Duodenal mucosa (tissue), 2 donors: ENCODE data around the gene ST6GALNAC6.
"Not testable (repeated sequence)": the region's sequence is repeated elsewhere in the genome, so short reads cannot be mapped to it uniquely, and the experiment has no call there.

Experiments
- H3K27ac ChIP-seq: one replicate; pipeline ENCODE4 v1.7.0; 2013; ENCODE audit warnings: low read depth, low read length
- H3K27me3 ChIP-seq, 2 donors: one replicate each; pipeline ENCODE4 v1.7.0; 2013; ENCODE audit warnings: low read length in 2 of 2, control low read depth in 1 of 2; ENCODE audit not compliant: insufficient read depth in 2 of 2, control insufficient read depth in 1 of 2
- H3K36me3 ChIP-seq, 2 donors: one replicate each; pipeline ENCODE4 v1.7.0; 2013; ENCODE audit warnings: low read length in 2 of 2, control low read depth in 1 of 2; ENCODE audit not compliant: insufficient read depth in 2 of 2, control insufficient read depth in 1 of 2
- H3K4me1 ChIP-seq, 2 donors: one replicate each; pipeline ENCODE4 v1.7.0; 2013; ENCODE audit warnings: low read length in 2 of 2, control low read depth in 1 of 2; ENCODE audit not compliant: insufficient read depth in 2 of 2, control insufficient read depth in 1 of 2
- H3K4me3 ChIP-seq, 2 donors: one replicate each; pipeline ENCODE4 v1.7.0; 2013; ENCODE audit warnings: low read length in 2 of 2, low read depth in 1 of 2
- H3K9ac ChIP-seq, 2 donors: one replicate each; pipeline ENCODE4 v1.7.0; 2013; ENCODE audit warnings: low read length in 2 of 2, low read depth in 1 of 2
- H3K9me3 ChIP-seq, 2 donors: one replicate each; pipeline ENCODE4 v1.7.0; 2013; ENCODE audit warnings: low read length in 2 of 2, control low read depth in 1 of 2; ENCODE audit not compliant: control insufficient read depth in 1 of 2

Gene ST6GALNAC6

DNA sequence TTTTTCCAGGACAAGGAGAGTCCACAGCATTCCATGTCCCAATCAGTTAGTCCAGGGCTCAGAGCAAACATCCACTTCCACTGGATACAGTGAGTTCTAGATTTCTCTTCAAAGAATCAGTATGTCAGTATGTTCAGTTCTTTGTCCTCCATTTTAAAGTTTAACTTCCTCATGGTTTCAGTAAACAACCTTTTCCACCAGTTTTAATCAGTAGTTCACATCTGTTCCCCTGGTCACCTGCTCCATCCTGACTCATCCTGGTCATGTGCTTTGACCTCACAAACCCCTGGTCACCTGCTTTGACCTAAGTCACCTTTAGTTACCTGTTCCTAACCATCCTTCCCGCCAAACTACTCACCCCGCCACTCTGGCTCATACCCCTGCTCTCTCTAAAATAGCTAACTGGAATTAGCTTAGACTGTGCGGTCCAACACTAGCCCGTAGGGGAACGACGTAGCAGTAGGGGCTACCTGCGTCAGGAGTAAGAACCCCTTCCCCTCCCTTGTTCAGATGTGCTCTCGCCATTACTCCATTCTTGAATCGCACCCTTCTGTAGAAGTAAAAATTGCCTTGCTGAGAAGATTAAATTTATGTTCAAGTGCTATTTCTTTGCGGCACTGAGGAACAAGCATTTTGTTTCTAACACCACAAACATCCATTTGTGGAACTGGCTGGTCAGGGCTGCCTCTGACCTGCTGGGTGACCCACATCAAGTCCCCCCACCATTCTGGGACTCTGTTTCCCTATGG is 50.5 kb downstream of the ST6GALNAC6 start:
- Histone ChIP-seq H3K27ac (no peak overlapping the region), H3K36me3 (no peaks in the 10 kb centered on the region), H3K27me3 (no peaks in the 10 kb centered on the region), H3K4me3 (no peak overlapping the region), H3K9me3 (peaks cover 9 to 14% of the 10 kb centered on the region in 2 donors), H3K9ac (no peak overlapping the region), H3K4me1 (peaks cover 0 to 18% of the 10 kb centered on the region in 2 donors)

DNA sequence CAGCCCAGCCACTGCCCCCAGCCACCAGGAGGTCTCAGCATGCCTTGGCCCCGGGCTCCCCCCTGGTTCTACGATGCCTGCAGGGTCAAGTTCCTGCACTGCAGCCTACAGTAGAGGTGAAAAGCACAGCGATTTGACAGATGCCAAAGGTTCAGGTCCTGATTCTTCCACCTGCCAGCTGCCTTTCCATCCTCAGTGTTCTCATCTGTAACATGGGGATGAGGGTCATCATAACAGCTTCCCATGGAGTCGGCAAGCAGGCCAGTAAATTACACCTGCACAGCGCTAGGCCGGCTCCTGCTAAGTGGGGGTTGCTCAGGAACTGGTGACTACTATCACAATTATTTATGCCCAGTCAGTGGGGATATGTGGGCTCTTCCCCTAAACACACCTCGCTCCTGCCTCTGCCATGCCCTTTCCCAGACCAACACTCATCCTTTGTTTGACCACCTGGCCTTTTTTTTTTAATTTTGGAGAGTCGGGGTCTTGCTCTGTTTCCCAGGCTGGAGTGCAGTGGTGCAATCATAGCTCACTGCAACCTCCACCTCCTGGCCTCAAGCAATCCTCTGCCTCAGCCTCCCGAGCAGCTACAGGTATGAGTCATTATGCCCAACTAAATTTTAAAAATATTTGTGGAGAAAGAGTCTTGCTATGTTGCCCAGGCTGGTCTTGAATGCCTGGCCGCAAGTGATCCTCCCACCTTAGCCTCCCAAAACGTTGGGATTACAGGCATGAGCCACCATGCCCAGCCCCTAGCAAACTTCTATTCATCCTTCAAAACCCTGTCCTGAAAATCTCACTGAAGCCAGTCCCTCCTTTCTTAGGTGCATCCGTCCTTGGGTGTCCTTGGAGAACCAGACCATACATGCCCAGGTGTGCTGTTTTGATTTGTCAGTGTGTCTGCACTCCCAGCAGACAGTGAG is 51.3 kb downstream of the ST6GALNAC6 start:
- no peak overlapping the region for H3K27ac ChIP-seq
- H3K4me3 ChIP-seq = no peak overlapping the region
- H3K27me3 ChIP-seq = no peaks in the 10 kb centered on the region
- H3K9ac ChIP-seq = no peak overlapping the region
- H3K36me3 ChIP-seq = peaks cover 0 to 1% of the 10 kb centered on the region in 2 donors
- peaks cover 9 to 14% of the 10 kb centered on the region in 2 donors for H3K9me3 ChIP-seq
- peaks cover 0 to 18% of the 10 kb centered on the region in 2 donors for H3K4me1 ChIP-seq

GRCh38 chr9:127847178-127847510 is 52.3 kb downstream of the ST6GALNAC6 start:
- H3K4me1 ChIP-seq = peaks cover 0 to 18% of the 10 kb centered on the region in 2 donors
- no peak overlapping the region for H3K4me3 ChIP-seq
- no peak overlapping the region for H3K27ac ChIP-seq
- H3K9me3 ChIP-seq = peaks cover 9 to 14% of the 10 kb centered on the region in 2 donors
- no peak overlapping the region for H3K9ac ChIP-seq
- peaks cover 0 to 4% of the 10 kb centered on the region in 2 donors for H3K36me3 ChIP-seq
- no peaks in the 10 kb centered on the region for H3K27me3 ChIP-seq

DNA sequence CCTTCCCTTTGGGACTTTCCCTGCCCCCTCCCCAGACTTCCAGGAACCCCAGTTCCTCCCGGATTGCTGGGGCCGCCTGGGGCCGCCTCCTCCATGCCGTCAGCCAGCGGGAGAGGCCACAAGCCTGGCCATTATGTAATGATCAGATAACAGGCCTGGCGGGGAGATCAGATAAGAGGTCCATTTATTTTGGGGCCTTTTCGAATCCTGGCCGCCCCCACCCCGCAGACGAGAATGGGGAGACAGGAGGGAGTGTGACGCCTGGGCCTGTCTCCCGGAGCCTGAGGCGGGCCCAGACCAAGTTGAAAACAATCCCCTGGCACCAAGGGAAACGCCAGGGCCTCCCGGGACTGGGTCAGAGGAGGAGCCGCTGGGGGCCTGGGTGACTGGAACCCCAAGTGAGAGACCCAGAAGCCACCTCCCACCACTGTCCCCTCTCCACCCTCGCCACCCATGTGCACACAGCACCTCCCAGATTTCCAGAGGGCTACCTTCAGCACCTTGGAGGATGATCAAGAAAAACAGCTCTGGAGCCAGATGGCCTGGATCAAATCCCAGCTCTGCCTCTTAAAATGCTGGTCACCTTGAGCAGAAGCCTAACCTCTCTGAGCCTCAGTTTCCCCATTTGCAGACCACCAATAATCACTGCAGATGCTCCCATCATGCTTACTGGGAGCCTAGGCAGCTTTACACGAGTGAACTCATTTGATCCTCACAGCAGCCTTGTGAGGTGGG is 52.8 kb downstream of the ST6GALNAC6 start:
- H3K36me3 ChIP-seq = peaks cover 3 to 4% of the 10 kb centered on the region in 2 donors
- no peaks in the 10 kb centered on the region for H3K27me3 ChIP-seq
- H3K4me3 ChIP-seq = no peak overlapping the region
- H3K9ac ChIP-seq = no peak overlapping the region
- peaks cover 9 to 14% of the 10 kb centered on the region in 2 donors for H3K9me3 ChIP-seq
- H3K4me1 ChIP-seq = peaks cover 0 to 18% of the 10 kb centered on the region in 2 donors
- H3K27ac ChIP-seq = no peak overlapping the region

DNA sequence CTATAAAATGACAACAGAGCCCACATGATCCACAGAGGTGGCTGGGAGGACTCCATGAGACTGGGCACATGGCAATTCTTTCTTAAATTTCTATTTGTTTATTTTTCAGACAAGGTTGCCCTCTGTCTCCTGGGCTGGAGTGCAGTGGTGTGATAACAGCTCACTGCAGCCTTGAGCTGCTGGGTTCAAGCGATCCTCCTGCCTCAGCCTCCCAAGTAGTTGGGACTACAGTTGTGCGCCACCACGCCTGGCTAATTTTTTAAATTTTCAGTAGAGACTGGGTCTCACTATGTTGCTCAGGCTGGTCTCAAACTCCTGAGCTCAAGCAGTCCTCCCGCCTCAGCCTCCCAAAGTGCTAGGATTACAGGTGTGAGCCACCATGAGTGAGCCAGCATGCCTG is 53.8 kb downstream of the ST6GALNAC6 start:
- not testable (repeated sequence) for H3K9ac ChIP-seq, H3K27me3 ChIP-seq, H3K36me3 ChIP-seq, H3K4me3 ChIP-seq
- Histone ChIP-seq H3K27ac (peak overlapping the region; percentile 67), H3K9me3 (peaks cover 9 to 14% of the 10 kb centered on the region in 2 donors), H3K4me1 (peaks cover 0 to 18% of the 10 kb centered on the region in 2 donors)

- Histone ChIP-seq H3K27me3 (no peaks in the 10 kb centered on the region), H3K9me3 (peaks cover 9 to 14% of the 10 kb centered on the region in 2 donors), H3K36me3 (peaks cover 3 to 4% of the 10 kb centered on the region in 2 donors), H3K4me3 (no peak overlapping the region), H3K9ac (peak overlapping the region in 1 of 2 donors; percentile 25), H3K27ac (peak overlapping the region; percentile 67), H3K4me1 (peaks cover 0 to 15% of the 10 kb centered on the region in 2 donors)
Observed at GRCh38 chr9:127844821-127845359, 54.5 kb downstream of the ST6GALNAC6 start.

DNA sequence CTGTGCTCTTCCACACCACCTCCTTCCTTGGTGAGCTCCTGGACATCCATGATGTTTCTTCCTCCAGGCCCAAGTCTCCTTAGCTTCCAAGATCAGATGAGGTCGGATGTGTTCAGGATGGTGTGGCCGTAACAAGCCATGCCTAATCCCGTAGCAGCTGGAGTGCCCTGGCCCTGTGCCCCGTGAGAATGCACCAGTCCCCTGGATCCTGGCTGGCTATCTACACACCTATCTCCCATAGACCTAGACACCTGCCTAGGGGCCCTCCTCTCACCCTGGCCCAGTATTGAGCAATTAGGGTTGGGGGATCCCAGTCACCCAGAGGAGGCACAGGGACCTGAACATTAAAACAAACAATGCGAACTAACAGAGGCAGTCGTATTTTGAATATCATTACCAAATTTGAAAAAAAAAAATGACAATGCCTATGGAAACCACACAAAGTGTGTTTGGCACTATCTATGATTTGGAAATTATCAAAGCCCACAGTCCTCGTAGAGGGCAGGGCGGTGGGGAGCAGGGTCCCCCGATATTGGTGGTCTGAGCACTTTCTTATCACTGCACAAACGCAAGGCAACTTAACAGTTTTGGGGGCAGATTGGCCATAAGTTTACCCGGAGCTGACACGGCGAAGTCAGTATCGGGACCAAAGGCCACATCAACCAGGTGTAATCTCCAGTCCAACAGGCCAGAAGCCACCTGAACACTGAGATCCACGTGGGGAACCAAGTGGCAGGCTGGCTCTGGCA is 58.1 kb downstream of the ST6GALNAC6 start:
- Histone ChIP-seq H3K27me3 (no peaks in the 10 kb centered on the region), H3K4me1 (peaks cover 24 to 35% of the 10 kb centered on the region in 2 donors)

GRCh38 chr9:127838375-127839078 is 60.9 kb downstream of the ST6GALNAC6 start:
- peaks cover 30 to 34% of the 10 kb centered on the region in 2 donors for H3K4me1 ChIP-seq
- H3K27ac ChIP-seq = peak overlapping the region; percentile 84
- no peak overlapping the region for H3K4me3 ChIP-seq
- H3K27me3 ChIP-seq = no peaks in the 10 kb centered on the region
- peaks cover 3 to 8% of the 10 kb centered on the region in 2 donors for H3K36me3 ChIP-seq
- H3K9me3 ChIP-seq = no peaks in the 10 kb centered on the region
- peak overlapping the region in 1 of 2 donors; percentile 25 for H3K9ac ChIP-seq

More for the DNA sequence above, 58.1 kb downstream of the ST6GALNAC6 start:
- Histone ChIP-seq H3K36me3 (peaks cover 3 to 8% of the 10 kb centered on the region in 2 donors), H3K27ac (no peak overlapping the region), H3K4me3 (no peak overlapping the region), H3K9ac (no peak overlapping the region), H3K9me3 (no peaks in the 10 kb centered on the region)

GRCh38 chr9:127837346-127837745 is 62.1 kb downstream of the ST6GALNAC6 start:
- H3K9me3 ChIP-seq = no peaks in the 10 kb centered on the region
- H3K27ac ChIP-seq = peak overlapping the region; percentile 84
- no peaks in the 10 kb centered on the region for H3K27me3 ChIP-seq
- H3K4me1 ChIP-seq = peaks cover 30 to 34% of the 10 kb centered on the region in 2 donors
- H3K36me3 ChIP-seq = peaks cover 3% of the 10 kb centered on the region in 2 donors
- no peak overlapping the region for H3K9ac ChIP-seq
- no peak overlapping the region for H3K4me3 ChIP-seq
